ENCODE data around the gene MKNK1. TPM values are rescaled to one million over a fixed set of nuclear protein-coding genes. Genes with fewer than 3 reads are reported as not detected.
A peak's percentile ranks its signal among the peaks of the same experiment; 100 is the strongest.

MKNK1 gene
- total and polyA plus RNA-seq, 2 experiments from 2014 or later = 15.5 to 16.1 TPM

- in situ Hi-C loops (cut with MboI) = no loop called here
- Histone ChIP-seq H2AFZ (no peak overlapping the region), H3F3A (ENCODE audit: insufficient read depth) (0 out of 2 replicates have a peak, but pooled peaks cover 9% of the 10 kb centered on the region), H3K4me1 (ENCODE audit: insufficient read depth) (no peaks in the 10 kb centered on the region), H3K36me3 (ENCODE audit: low read depth) (no peaks in the 10 kb centered on the region), H3K9ac (no peak overlapping the region), H3K4me3 (no peak overlapping the region), H3K79me2 (ENCODE audit: insufficient read depth) (no peaks in the 10 kb centered on the region), H3K27me3 (replicated peaks; ENCODE audit: insufficient read depth) (peaks cover 16% of the 10 kb centered on the region), H3K9me2 (ENCODE audit: insufficient read depth) (no peaks in the 10 kb centered on the region), H4K20me1 (ENCODE audit: insufficient read depth) (no peaks in the 10 kb centered on the region), H3K9me3 (ENCODE audit: low read depth) (no peaks in the 10 kb centered on the region), H3K4me2 (ENCODE audit: unreplicated experiment) (no peak overlapping the region), H3K27ac (no peak overlapping the region)
- TF ChIP-seq EZH2phosphoT487 (IDR thresholded peaks at IDR 0.05; ENCODE audit: insufficient read depth, low read depth) = no peak
- TF ChIP-seq EZH2 (IDR thresholded peaks at IDR 0.05; ENCODE audit: insufficient read depth, poor library complexity, severe bottlenecking) = no peak
- 94% methylated on average over 2 of the region's 2 CpGs for WGBS, 2 experiments (ENCODE audit: low coverage in 1 of 2, low lambda C conversion rate in 2 of 2, missing lambda C conversion rate in 2 of 2)
- DNase-seq = no peak
Measured at GRCh38 chr1:46538147-46538546, 65.9 kb downstream of the MKNK1 start.

- Histone ChIP-seq H2AFZ (no peak overlapping the region), H3K79me2 (ENCODE audit: insufficient read depth) (no peaks in the 10 kb centered on the region), H3K27me3 (replicated peaks; ENCODE audit: insufficient read depth) (peaks cover 11% of the 10 kb centered on the region), H3K4me3 (no peak overlapping the region), H3K36me3 (ENCODE audit: low read depth) (no peaks in the 10 kb centered on the region), H3K9ac (no peak overlapping the region), H3K4me1 (ENCODE audit: insufficient read depth) (no peaks in the 10 kb centered on the region), H3K9me3 (ENCODE audit: low read depth) (no peaks in the 10 kb centered on the region), H3K4me2 (ENCODE audit: unreplicated experiment) (no peak overlapping the region), H3K27ac (no peak overlapping the region), H3F3A (ENCODE audit: insufficient read depth) (0 out of 2 replicates have a peak, but pooled peaks cover 9% of the 10 kb centered on the region), H3K9me2 (ENCODE audit: insufficient read depth) (no peaks in the 10 kb centered on the region), H4K20me1 (ENCODE audit: insufficient read depth) (no peaks in the 10 kb centered on the region)
- 53 to 61% methylated on average over 2 of the region's 2 CpGs for WGBS, 2 experiments (ENCODE audit: low coverage in 1 of 2, low lambda C conversion rate in 2 of 2, missing lambda C conversion rate in 2 of 2)
- DNase-seq = no peak
- in situ Hi-C loops (cut with MboI) = no loop called here
- TF ChIP-seq EZH2 (IDR thresholded peaks at IDR 0.05; ENCODE audit: insufficient read depth, poor library complexity, severe bottlenecking) (no peak), EZH2phosphoT487 (IDR thresholded peaks at IDR 0.05; ENCODE audit: insufficient read depth, low read depth) (no peak)
Measured at GRCh38 chr1:46537651-46538050, 66.4 kb downstream of the MKNK1 start.

- TF ChIP-seq EZH2 (IDR thresholded peaks at IDR 0.05; ENCODE audit: insufficient read depth, poor library complexity, severe bottlenecking) (no peak), EZH2phosphoT487 (IDR thresholded peaks at IDR 0.05; ENCODE audit: insufficient read depth, low read depth) (no peak)
- 36 to 50% methylated on average over 1 of the region's 1 CpG for WGBS, 2 experiments (ENCODE audit: low coverage in 1 of 2, low lambda C conversion rate in 2 of 2, missing lambda C conversion rate in 2 of 2)
- Histone ChIP-seq H3K4me1 (ENCODE audit: insufficient read depth) (no peaks in the 10 kb centered on the region), H3K27me3 (replicated peaks; ENCODE audit: insufficient read depth) (peaks cover 9% of the 10 kb centered on the region), H3K4me3 (no peak overlapping the region), H3K9ac (no peak overlapping the region), H4K20me1 (ENCODE audit: insufficient read depth) (no peaks in the 10 kb centered on the region), H2AFZ (no peak overlapping the region), H3K9me2 (ENCODE audit: insufficient read depth) (no peaks in the 10 kb centered on the region), H3F3A (ENCODE audit: insufficient read depth) (0 out of 2 replicates have a peak, but pooled peaks cover 9% of the 10 kb centered on the region), H3K27ac (no peak overlapping the region), H3K9me3 (ENCODE audit: low read depth) (no peaks in the 10 kb centered on the region), H3K79me2 (ENCODE audit: insufficient read depth) (no peaks in the 10 kb centered on the region), H3K4me2 (ENCODE audit: unreplicated experiment) (no peak overlapping the region), H3K36me3 (ENCODE audit: low read depth) (no peaks in the 10 kb centered on the region)
- no peak for DNase-seq
- in situ Hi-C loops (cut with MboI) = no loop called here
Measured at GRCh38 chr1:46536527-46536926, 67.5 kb downstream of the MKNK1 start.

- in situ Hi-C loops (cut with MboI) = no loop called here
- 63 to 64% methylated on average over 2 of the region's 2 CpGs for WGBS, 2 experiments (ENCODE audit: low coverage in 1 of 2, low lambda C conversion rate in 2 of 2, missing lambda C conversion rate in 2 of 2)
- peak; percentile 50 for DNase-seq
- Histone ChIP-seq H3K9ac (no peak overlapping the region), H2AFZ (no peak overlapping the region), H3K79me2 (ENCODE audit: insufficient read depth) (no peaks in the 10 kb centered on the region), H3K27ac (no peak overlapping the region), H3K4me3 (no peak overlapping the region), H3K9me2 (ENCODE audit: insufficient read depth) (no peaks in the 10 kb centered on the region), H3K9me3 (ENCODE audit: low read depth) (no peaks in the 10 kb centered on the region), H3K36me3 (ENCODE audit: low read depth) (no peaks in the 10 kb centered on the region), H4K20me1 (ENCODE audit: insufficient read depth) (no peaks in the 10 kb centered on the region), H3F3A (ENCODE audit: insufficient read depth) (0 out of 2 replicates have a peak, but pooled peaks cover 6% of the 10 kb centered on the region), H3K4me1 (ENCODE audit: insufficient read depth) (no peaks in the 10 kb centered on the region), H3K4me2 (ENCODE audit: unreplicated experiment) (no peak overlapping the region), H3K27me3 (replicated peaks; ENCODE audit: insufficient read depth) (peaks cover 9% of the 10 kb centered on the region)
- no peak for TF ChIP-seq EZH2 (IDR thresholded peaks at IDR 0.05; ENCODE audit: insufficient read depth, poor library complexity, severe bottlenecking)
- no peak for TF ChIP-seq EZH2phosphoT487 (IDR thresholded peaks at IDR 0.05; ENCODE audit: insufficient read depth, low read depth)
Measured at GRCh38 chr1:46535063-46535462, 69.0 kb downstream of the MKNK1 start.
